Right atrium auricular region (tissue), 2 donors: ENCODE results near the gene PCDH9. TPM values are rescaled to one million over a fixed set of nuclear protein-coding genes. Genes with fewer than 3 reads are reported as not detected.

Source experiments
- DNase-seq: peaks from one replicate; pipeline ENCODE4 v3.0.0-alpha.2; 2019; ENCODE audit warnings: low spot score
- H3K27ac ChIP-seq, 2 donors: fragments of 200-600 bp; sonication (generic); 1 replicate in 1 of 2; 2 replicates in 1 of 2; pipeline ENCODE4 v1.5.1; 2016 to 2019
- H3K27me3 ChIP-seq, 2 donors: fragments of 200-600 bp; sonication (generic); one replicate each; pipeline versions ENCODE4 v1.5.1 to v1.6.0; 2017 to 2019
- H3K36me3 ChIP-seq: fragments of 200-600 bp; sonication (generic); one replicate; pipeline ENCODE4 v1.5.1; 2016
- H3K4me1 ChIP-seq, 2 donors: fragments of 200-600 bp; sonication (generic); one replicate each; pipeline versions ENCODE4 v1.5.1 to v1.6.0; 2017 to 2019
- H3K4me3 ChIP-seq, 2 donors: fragments of 200-600 bp; sonication (generic); 1 replicate in 1 of 2; 2 replicates in 1 of 2; pipeline ENCODE4 v1.5.1; 2017 to 2019; ENCODE audit warnings: mild to moderate bottlenecking in 1 of 2, moderate library complexity in 1 of 2
- H3K9me3 ChIP-seq, 2 donors: fragments of 200-600 bp; sonication (generic); one replicate each; pipeline ENCODE4 v1.5.1; 2019
- total RNA-seq, 2 donors: library from RNA; depleted of rRNA; stranded (reverse); fragments of >200 nt; gene quantifications; one replicate each; pipeline ENCODE4 v1.1.0, GENCODE V29; 2016
- TF ChIP-seq, protein P1 (sequence below), 2 donors: fragments of 200-600 bp; sonication (generic); IDR thresholded peaks; one replicate each; pipeline ENCODE4 v1.5.1; 2019; ENCODE audit warnings: antibody characterized with exemption in 2 of 2

Gene PCDH9
- total RNA-seq, 2 donors from 2014 or later, result 19.4 to 28.7 TPM

DNA sequence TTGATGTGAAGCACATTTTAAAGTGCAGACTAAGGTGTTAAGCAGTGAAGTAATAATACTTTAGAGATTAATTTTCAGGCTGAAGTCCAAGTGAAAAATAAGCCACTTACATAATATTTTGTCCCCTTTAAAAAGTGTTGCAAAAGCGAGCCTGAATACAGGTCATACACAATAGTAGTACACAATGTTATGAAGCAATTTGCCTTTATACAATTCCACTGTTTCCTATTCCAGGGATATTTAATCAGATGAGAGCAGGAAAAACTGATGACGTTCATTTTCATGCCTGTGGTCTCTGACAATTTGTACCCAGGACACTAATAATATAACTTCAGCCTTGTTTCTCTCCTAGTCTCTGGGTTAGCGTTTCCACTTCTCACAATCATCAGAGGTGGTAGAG, 916.7 kb downstream of the PCDH9 start:
- Histone ChIP-seq H3K4me3 (no peak overlapping the region), H3K27ac (no peak overlapping the region), H3K4me1 (no peaks in the 10 kb centered on the region), H3K27me3 (no peaks in the 10 kb centered on the region), H3K36me3 (no peaks in the 10 kb centered on the region), H3K9me3 (no peaks in the 10 kb centered on the region)
- TF ChIP-seq, protein P1, sequence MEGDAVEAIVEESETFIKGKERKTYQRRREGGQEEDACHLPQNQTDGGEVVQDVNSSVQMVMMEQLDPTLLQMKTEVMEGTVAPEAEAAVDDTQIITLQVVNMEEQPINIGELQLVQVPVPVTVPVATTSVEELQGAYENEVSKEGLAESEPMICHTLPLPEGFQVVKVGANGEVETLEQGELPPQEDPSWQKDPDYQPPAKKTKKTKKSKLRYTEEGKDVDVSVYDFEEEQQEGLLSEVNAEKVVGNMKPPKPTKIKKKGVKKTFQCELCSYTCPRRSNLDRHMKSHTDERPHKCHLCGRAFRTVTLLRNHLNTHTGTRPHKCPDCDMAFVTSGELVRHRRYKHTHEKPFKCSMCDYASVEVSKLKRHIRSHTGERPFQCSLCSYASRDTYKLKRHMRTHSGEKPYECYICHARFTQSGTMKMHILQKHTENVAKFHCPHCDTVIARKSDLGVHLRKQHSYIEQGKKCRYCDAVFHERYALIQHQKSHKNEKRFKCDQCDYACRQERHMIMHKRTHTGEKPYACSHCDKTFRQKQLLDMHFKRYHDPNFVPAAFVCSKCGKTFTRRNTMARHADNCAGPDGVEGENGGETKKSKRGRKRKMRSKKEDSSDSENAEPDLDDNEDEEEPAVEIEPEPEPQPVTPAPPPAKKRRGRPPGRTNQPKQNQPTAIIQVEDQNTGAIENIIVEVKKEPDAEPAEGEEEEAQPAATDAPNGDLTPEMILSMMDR (IDR thresholded peaks at IDR 0.05), result no peak
- no peak for DNase-seq

DNA sequence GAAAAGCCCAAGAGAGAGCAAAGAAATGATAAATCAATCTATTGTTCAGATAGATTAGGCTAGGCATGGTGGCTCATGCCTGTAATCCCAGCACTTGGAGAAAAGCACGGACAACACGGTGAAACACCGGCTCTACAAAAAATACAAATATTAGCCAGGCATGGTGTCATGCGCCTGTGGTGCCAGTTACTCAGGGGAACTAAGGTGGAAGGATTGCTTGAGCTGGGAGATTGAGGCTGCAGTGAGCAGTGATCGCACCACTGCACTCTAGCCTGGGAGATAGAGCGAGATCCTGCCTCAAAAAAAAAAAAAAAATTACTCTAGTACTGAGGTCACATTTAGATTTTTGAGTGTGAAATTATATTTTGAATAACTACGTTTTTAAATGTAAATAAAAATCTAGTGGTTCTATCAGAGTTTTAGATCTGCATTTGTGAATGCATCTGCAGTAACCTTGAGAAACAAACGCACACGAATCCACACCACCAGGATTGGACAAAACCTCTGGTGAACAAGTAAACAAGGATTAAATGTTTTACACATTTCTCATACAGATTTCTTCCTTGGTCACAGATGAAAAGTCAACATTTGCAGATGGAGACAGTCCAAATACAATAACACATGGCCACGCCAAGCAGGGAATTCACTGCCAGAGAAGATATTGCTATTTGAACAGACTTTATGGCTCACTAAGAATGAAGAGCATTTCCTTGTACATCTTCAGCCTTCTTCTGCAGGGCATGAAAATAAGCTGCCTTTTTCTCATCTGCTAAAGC, 917.6 kb downstream of the PCDH9 start:
- TF ChIP-seq, protein P1 (IDR thresholded peaks at IDR 0.05), result no peak
- H3K9me3 ChIP-seq, result no peaks in the 10 kb centered on the region
- H3K4me1 ChIP-seq, result no peaks in the 10 kb centered on the region
- H3K27me3 ChIP-seq, result no peaks in the 10 kb centered on the region
- DNase-seq, result no peak
- no peaks in the 10 kb centered on the region for H3K36me3 ChIP-seq
- no peak overlapping the region for H3K4me3 ChIP-seq
- no peak overlapping the region for H3K27ac ChIP-seq

DNA sequence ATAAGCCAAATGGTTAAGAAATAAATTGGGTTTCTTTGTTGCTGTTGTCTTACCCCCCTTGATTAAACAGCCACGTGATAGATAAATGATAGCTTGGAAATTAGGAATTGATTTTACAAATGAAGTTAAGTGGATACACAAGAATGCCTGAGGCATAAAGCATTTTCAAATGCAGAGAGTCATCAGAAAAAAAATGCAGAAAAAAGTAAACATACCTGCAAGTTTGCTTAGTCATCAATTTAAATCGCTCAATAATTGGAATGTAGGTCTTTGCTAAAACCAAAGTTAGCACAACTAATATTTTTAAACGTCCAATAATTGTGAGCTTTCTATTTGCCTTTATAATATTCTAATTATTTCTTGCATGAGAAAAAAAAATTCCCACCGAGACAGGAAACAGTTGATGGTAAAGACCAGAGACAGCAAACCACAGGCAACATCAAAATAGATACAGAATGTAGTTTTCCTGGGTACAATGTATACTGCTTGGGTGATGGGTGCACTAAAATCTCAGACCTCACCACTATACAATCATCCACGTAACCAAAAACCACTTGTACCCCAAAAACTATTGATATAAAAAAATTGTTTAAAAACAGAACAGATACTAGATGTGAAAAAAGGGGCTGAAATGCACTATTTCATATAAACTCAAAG, 924.0 kb downstream of the PCDH9 start:
- Histone ChIP-seq H3K36me3 (no peaks in the 10 kb centered on the region), H3K4me1 (no peaks in the 10 kb centered on the region), H3K4me3 (no peak overlapping the region), H3K27me3 (no peaks in the 10 kb centered on the region), H3K9me3 (no peaks in the 10 kb centered on the region), H3K27ac (no peak overlapping the region)
- TF ChIP-seq, protein P1 (IDR thresholded peaks at IDR 0.05), result no peak
- no peak for DNase-seq

DNA sequence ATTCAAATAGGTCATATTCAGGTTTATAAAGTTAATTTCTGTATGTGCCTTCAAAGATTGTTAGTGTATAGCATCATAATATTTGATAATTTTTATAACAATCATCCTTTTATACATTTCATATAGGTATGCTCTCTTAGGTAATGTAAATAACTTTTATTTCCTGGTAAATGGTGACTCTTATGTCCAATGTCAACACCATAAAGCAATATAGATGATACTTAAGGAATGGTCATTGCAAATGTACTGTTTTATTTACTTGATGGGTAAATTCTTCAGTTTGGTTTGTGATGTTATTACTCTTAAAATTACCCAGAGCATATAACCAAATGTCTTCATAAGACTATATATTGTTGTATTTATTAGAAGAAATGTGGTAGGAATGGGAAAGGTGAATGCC, 928.7 kb downstream of the PCDH9 start:
- H3K27me3 ChIP-seq, result no peaks in the 10 kb centered on the region
- no peaks in the 10 kb centered on the region for H3K36me3 ChIP-seq
- H3K27ac ChIP-seq, result no peak overlapping the region
- H3K9me3 ChIP-seq, result peaks cover 0 to 10% of the 10 kb centered on the region in 2 donors
- no peak for DNase-seq
- no peak overlapping the region for H3K4me3 ChIP-seq
- H3K4me1 ChIP-seq, result no peaks in the 10 kb centered on the region
- TF ChIP-seq, protein P1 (IDR thresholded peaks at IDR 0.05), result no peak

DNA sequence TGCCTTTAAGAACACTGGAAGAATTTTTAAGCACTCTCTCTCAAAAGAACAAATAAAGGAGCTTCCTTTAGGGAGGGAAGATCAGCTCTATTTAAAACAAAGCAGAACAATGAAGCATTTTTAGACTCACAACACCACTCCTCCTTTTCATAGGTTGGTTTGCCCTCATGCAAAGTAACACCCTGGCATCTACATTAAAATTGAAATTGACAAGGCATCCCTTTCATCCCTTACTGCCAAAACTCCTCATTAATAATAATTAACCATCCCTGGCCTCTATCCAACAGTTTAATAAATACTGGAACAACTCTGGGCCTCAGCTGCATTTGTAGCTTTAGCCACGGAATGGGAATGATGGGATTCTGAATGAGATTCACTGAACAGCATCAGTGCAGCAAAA, 929.1 kb downstream of the PCDH9 start:
- no peaks in the 10 kb centered on the region for H3K36me3 ChIP-seq
- H3K27ac ChIP-seq, result no peak overlapping the region
- TF ChIP-seq, protein P1 (IDR thresholded peaks at IDR 0.05), result no peak
- no peak for DNase-seq
- no peaks in the 10 kb centered on the region for H3K27me3 ChIP-seq
- no peak overlapping the region for H3K4me3 ChIP-seq
- H3K9me3 ChIP-seq, result peaks cover 0 to 14% of the 10 kb centered on the region in 2 donors
- H3K4me1 ChIP-seq, result no peaks in the 10 kb centered on the region
